Body of pancreas (tissue), 4 donors: ENCODE data around the gene TMEM202. TPM values are rescaled to one million over a fixed set of nuclear protein-coding genes. Genes with fewer than 3 reads are reported as not detected.

Experiments
- ATAC-seq: fragments of 150-250 bp; one replicate; pipeline ENCODE4 v1.9.1; 2016
- DNase-seq, 4 donors: peaks; one replicate each; pipeline ENCODE4 v3.0.0-alpha.2; 2019
- H3K27ac ChIP-seq, 4 donors: fragments of 200-600 bp; sonication (generic); 1 replicate in 3 of 4; 2 replicates in 1 of 4; pipeline versions ENCODE4 v1.5.1 to v1.6.1; 2016 to 2019; ENCODE audit warnings: mild to moderate bottlenecking in 1 of 4, mixed read lengths in 1 of 4, moderate library complexity in 1 of 4
- H3K27me3 ChIP-seq, 2 donors: fragments of 200-600 bp; sonication (generic); one replicate each; pipeline ENCODE4 v1.6.0; 2016; ENCODE audit warnings: mild to moderate bottlenecking in 1 of 2
- H3K36me3 ChIP-seq, 2 donors: fragments of 200-600 bp; sonication (generic); replicated peaks in 1 of 2; 2 replicates each; pipeline ENCODE4 v1.5.1; 2016; ENCODE audit warnings: low read depth in 2 of 2; ENCODE audit not compliant: insufficient read depth in 1 of 2
- H3K4me1 ChIP-seq: fragments of 200-600 bp; sonication (generic); one replicate; pipeline ENCODE4 v1.6.0; 2016
- H3K4me3 ChIP-seq, 2 donors: fragments of 200-600 bp; sonication (generic); 1 replicate in 1 of 2; 2 replicates in 1 of 2; pipeline ENCODE4 v1.5.1; 2016 to 2019
- H3K9me3 ChIP-seq, 3 donors: fragments of 200-600 bp; sonication (generic); 1 replicate in 2 of 3; 2 replicates in 1 of 3; pipeline ENCODE4 v1.5.1; 2016
- POLR2A ChIP-seq, 3 donors: fragments of 450-650 bp; IDR thresholded peaks; one replicate each; pipeline ENCODE4 v1.6.1; 2016; ENCODE audit warnings: antibody characterized with exemption in 3 of 3, mild to moderate bottlenecking in 2 of 3
- WGBS, 2 donors: methylation state at CpG; one replicate each; pipeline ENCODE4 v1.1.5; 2017; 5-methylcytosine and 5-hydroxymethylcytosine counted together
- intact Hi-C: fragments of 100-400 bp; cut with DNase I; formaldehyde crosslinking; loops from one replicate; pipeline ENCODE4 v1.15.1; 2023
- total RNA-seq, 2 donors: library from RNA; depleted of rRNA; stranded (reverse); fragments of >200 nt; gene quantifications; one replicate each; pipeline ENCODE4 v1.1.0, GENCODE V29; 2016
- TF ChIP-seq, protein P1 (sequence below), 7 experiments: fragments of 450-650 bp in 4 of 7; fragments of 200-600 bp in 3 of 7; sonication (generic) in 3 of 7; IDR thresholded peaks; one replicate each; pipeline ENCODE4 v1.5.1; 2016 to 2019; ENCODE audit warnings: antibody characterized with exemption in 7 of 7

TMEM202 gene, protein sequence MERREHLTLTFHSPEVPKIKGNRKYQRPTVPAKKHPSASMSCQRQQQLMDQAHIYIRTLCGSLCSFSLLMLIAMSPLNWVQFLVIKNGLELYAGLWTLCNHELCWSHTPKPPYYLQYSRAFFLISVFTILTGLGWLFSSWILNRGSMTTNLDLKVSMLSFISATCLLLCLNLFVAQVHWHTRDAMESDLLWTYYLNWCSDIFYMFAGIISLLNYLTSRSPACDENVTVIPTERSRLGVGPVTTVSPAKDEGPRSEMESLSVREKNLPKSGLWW
- total RNA-seq, result not detected

DNA sequence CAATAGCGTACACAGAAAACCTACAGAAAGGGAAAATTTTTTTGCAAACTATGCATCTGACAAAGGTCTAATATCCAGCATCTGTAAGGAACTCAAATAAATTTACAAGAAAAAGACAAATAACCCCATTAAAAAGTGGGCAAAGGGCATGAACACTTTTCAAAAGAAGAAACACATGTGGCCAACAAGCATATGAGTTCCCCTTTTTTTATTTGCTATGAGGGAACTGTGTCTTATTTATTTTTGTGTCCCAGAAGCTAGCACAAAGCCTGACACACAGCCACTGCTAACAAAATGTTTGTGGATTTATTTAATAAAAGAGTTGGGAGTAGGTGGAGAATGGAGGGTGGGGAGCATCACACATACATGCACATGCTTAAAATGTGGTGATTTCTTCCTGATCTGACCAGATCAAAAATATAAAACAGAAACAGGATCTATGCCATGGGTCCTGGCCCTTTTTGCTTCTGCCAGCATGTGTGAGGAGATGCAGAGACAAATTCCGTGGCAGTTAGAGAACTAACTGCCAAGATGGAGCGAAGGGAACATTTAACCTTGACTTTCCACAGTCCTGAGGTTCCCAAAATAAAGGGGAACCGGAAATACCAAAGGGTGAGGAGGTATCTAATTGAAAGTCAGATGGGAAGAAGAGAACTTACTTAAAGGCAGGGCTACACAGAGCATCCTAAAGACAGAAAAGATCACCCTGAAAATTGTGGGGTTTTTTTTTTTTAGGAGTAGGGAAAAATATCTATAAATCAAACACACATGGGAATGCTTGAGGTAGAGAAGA lies at the start of gene TMEM202:
Gene TMEM202, plus strand, starts transcription at position 510 of the 793 bp plus-strand sequence. Its CDS starts 22 bp downstream, at position 532.
- intact Hi-C loops, result no loop called here
- no peak within 1 kb of the TSS for H3K27ac ChIP-seq
- no peak within 1 kb of the TSS for H3K4me3 ChIP-seq
- WGBS, 2 donors, result 51 to 69% methylated on average over 4 of the region's 4 CpGs
- no peak for TF ChIP-seq POLR2A (IDR thresholded peaks at IDR 0.05)
- TF ChIP-seq, protein P1, sequence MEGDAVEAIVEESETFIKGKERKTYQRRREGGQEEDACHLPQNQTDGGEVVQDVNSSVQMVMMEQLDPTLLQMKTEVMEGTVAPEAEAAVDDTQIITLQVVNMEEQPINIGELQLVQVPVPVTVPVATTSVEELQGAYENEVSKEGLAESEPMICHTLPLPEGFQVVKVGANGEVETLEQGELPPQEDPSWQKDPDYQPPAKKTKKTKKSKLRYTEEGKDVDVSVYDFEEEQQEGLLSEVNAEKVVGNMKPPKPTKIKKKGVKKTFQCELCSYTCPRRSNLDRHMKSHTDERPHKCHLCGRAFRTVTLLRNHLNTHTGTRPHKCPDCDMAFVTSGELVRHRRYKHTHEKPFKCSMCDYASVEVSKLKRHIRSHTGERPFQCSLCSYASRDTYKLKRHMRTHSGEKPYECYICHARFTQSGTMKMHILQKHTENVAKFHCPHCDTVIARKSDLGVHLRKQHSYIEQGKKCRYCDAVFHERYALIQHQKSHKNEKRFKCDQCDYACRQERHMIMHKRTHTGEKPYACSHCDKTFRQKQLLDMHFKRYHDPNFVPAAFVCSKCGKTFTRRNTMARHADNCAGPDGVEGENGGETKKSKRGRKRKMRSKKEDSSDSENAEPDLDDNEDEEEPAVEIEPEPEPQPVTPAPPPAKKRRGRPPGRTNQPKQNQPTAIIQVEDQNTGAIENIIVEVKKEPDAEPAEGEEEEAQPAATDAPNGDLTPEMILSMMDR (IDR thresholded peaks at IDR 0.05), result no peak
- ATAC-seq (no peak), DNase-seq (no peak)
- no peaks in the 10 kb centered on the region for H3K4me1 ChIP-seq
- no peaks in the 10 kb centered on the region for H3K9me3 ChIP-seq
- no peaks in the 10 kb centered on the region for H3K27me3 ChIP-seq
- no peaks in the 10 kb centered on the region for H3K36me3 ChIP-seq

DNA sequence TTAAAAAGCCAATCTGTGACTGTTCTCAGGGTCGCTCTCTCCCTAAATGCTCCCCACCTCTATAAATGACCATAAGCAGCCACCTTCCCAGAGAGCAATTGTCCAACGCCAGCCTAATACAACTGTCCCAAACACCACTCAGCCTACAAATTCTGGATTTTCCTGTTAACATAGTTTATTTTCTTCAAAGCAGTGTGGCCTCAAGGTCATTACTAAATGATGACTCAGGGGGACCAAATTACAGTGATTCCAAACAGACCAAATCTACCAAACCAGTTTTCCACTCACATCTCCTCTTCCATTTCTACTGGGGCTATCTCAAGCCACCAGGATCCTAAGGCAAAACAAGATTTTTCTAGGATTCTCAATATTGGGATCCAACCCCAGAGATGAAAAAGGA lies 44.8 kb upstream of the TMEM202 start:
- ATAC-seq, result no peak
- Histone ChIP-seq H3K27me3 (no peaks in the 10 kb centered on the region), H3K9me3 (no peaks in the 10 kb centered on the region), H3K36me3 (peaks cover 0 to 44% of the 10 kb centered on the region in 2 donors), H3K4me1 (no peaks in the 10 kb centered on the region), H3K4me3 (no peak overlapping the region), H3K27ac (no peak overlapping the region)
- no peak for DNase-seq
- TF ChIP-seq, protein P1 (IDR thresholded peaks at IDR 0.05), result no peak
- TF ChIP-seq POLR2A (IDR thresholded peaks at IDR 0.05), result no peak
- intact Hi-C loops, result no loop called here
- 72 to 97% methylated on average over 2 of the region's 2 CpGs for WGBS, 2 donors

DNA sequence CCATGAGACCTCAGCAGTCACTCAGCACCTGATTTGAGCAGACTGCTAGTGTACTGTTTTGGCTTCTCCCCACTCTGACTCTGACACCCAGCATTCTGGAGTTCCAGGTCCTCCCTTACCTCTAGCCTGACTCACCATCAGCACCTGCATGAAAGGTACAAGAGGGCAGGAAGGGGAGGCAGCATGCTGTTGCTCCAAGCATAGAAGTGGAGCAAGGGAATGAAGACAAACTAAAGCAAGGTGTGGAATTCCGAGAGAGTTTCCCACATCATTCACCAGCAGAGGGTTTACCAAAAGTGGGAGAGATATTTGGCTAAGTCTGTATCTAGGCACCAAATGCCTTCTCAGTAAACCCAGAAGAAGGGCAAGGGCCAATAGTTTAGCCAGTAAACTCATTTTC lies 43.6 kb upstream of the TMEM202 start:
- 96 to 100% methylated on average over 1 of the region's 1 CpG for whole genome bisulfite sequencing, 2 donors
- ATAC-seq (no peak), DNase-seq (no peak)
- Histone ChIP-seq H3K27ac (no peak overlapping the region), H3K9me3 (no peaks in the 10 kb centered on the region), H3K27me3 (no peaks in the 10 kb centered on the region), H3K4me3 (no peak overlapping the region), H3K36me3 (peaks cover 0 to 34% of the 10 kb centered on the region in 2 donors), H3K4me1 (no peaks in the 10 kb centered on the region)
- intact Hi-C loops, result no loop called here
- no peak for TF ChIP-seq POLR2A (IDR thresholded peaks at IDR 0.05)
- TF ChIP-seq, protein P1 (IDR thresholded peaks at IDR 0.05), result no peak

DNA sequence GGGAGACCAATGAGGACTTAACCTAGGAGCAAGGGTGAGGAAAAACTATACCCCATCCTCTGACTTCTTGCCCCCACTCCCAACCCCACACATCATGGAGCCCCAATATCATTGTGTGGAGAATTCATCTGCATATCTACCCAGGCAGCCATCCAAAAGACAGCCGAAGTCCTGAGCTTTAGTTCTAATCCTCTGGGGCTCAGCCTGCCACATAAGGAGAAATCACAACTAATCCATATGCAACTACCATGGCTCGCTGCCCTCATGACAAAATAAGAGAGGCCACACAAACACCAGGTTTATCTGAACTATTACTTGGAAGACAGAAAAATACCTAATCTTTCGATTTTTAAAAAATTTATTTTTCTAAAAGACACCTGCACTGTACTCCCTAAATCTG lies 40.0 kb upstream of the TMEM202 start:
- TF ChIP-seq POLR2A (IDR thresholded peaks at IDR 0.05), result no peak
- TF ChIP-seq, protein P1 (IDR thresholded peaks at IDR 0.05), result no peak
- H3K4me1 ChIP-seq, result no peaks in the 10 kb centered on the region
- DNase-seq (no peak), ATAC-seq (no peak)
- no peaks in the 10 kb centered on the region for H3K27me3 ChIP-seq
- peaks cover 0 to 15% of the 10 kb centered on the region in 2 donors for H3K36me3 ChIP-seq
- no peak overlapping the region for H3K27ac ChIP-seq
- no peak overlapping the region for H3K4me3 ChIP-seq
- no peaks in the 10 kb centered on the region for H3K9me3 ChIP-seq
- WGBS, 2 donors, result 82 to 86% methylated on average over 3 of the region's 3 CpGs
- intact Hi-C loops, result no loop called here
